Gastrocnemius medialis (tissue), 4 donors: ENCODE data around the gene C22orf31.

Source experiments
- CTCF ChIP-seq, 5 experiments: fragments of 450-650 bp in 3 of 5; fragments of 200-600 bp in 2 of 5; sonication (generic) in 2 of 5; IDR thresholded peaks in 4 of 5; conservative IDR thresholded peaks in 1 of 5; 1 replicate in 4 of 5; 2 replicates in 1 of 5; pipeline ENCODE4 v1.5.1; 2016 to 2019; ENCODE audit warnings: antibody characterized with exemption in 5 of 5, mild to moderate bottlenecking in 3 of 5, moderate library complexity in 3 of 5
- POLR2A ChIP-seq, 2 donors: fragments of 450-650 bp; IDR thresholded peaks; one replicate each; pipeline ENCODE4 v1.6.1; 2017; ENCODE audit warnings: antibody characterized with exemption in 2 of 2, mild to moderate bottlenecking in 2 of 2, moderate library complexity in 2 of 2

GRCh38 chr22:29083933-29084591 lies 22.4 kb upstream of the C22orf31 start:
- TF ChIP-seq CTCF (IDR thresholded peaks at IDR 0.05 in 4 of 5, conservative IDR thresholded peaks at IDR 0.05 in 1 of 5) = no peak
- TF ChIP-seq POLR2A (IDR thresholded peaks at IDR 0.05) = no peak
